GM19452 (cell line): Measurements from ENCODE around the gene SDK1.
"Not testable (repeated sequence)": the region's sequence is repeated elsewhere in the genome, so short reads cannot be mapped to it uniquely, and the experiment has no call there.

Experiments used
- ATAC-seq: cut with Tn5 transposase; IDR thresholded peaks from one replicate; pipeline ENCODE4 v1.9.1; 2021; ENCODE audit not compliant: unreplicated experiment

SDK1 gene

GRCh38 chr7:3942816-3943745, 642.0 kb downstream of the SDK1 start:
- no peak for ATAC-seq

GRCh38 chr7:3943779-3944520, 642.9 kb downstream of the SDK1 start:
- ATAC-seq: no peak

- no peak for ATAC-seq
These were observed 648.2 kb downstream of the SDK1 start for GRCh38 chr7:3949242-3949640.

DNA sequence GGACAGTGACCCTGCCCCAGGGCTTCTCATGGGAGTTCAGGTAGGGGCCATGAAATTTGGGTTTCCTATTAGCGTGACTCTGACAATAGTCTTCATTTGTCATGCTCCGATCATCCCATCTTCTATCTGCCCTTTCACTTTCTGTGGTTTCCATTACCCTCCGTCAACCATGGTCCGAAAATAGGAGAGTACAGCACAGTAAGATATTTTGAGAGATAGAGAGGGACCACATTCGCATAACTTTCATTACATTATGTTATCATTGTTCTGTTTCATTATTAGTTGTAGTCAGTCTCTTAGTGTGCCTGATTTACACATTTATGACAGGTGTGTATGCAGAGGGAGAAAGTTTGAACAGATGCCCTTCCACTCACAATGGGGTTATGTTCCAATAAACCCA, 649.2 kb downstream of the SDK1 start:
- peak; percentile 82 for ATAC-seq

GRCh38 chr7:3951316-3952055, 650.4 kb downstream of the SDK1 start:
- no peak for ATAC-seq

- ATAC-seq: no peak
These were observed 652.1 kb downstream of the SDK1 start for GRCh38 chr7:3953133-3953532.

DNA sequence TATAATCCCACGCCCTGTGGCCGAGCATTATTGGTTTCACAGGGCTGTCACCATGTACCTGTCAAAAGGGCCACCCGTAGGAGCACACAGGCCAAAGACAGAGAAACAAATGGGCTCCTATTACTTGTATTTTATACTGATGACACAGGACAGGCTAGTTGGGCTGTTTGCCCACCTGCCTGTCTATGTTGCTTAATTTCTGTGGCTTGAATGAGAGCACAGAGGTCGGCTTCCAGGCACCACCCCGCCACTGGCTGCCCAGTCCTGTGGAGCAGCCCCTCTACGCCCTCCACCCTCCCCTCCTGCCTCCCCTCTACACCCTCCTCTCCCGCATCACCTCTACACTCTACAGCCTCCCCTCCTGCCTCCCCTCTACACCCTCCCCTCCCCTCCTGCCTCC, 652.9 kb downstream of the SDK1 start:
- no peak for ATAC-seq

- no peak for ATAC-seq
These were observed 654.0 kb downstream of the SDK1 start for GRCh38 chr7:3955026-3955425.

- ATAC-seq: peak; percentile 59
These were observed 655.0 kb downstream of the SDK1 start for GRCh38 chr7:3955751-3956696.

- peak; percentile 73 for ATAC-seq
These were observed 655.9 kb downstream of the SDK1 start for GRCh38 chr7:3956949-3957348.

GRCh38 chr7:3957472-3958108, 656.5 kb downstream of the SDK1 start:
- ATAC-seq: peak; percentile 44

DNA sequence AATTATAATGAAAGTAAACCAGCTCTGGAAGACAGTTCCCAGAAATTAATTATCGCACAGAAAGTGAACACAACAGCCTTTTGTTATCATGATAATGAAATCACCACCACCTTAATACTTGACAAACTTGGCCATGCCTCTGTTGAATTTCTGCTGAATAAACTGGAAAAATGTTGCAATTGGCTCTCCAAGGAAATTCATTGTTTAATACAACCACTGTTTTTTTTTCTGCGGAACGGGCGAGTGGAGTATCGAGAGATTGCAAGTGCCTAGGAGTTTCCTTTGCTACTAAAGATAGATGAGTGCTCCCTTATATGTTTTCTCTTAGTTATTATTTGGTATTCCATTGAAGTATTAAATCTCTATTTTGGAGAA, 657.0 kb downstream of the SDK1 start:
- no peak for ATAC-seq

GRCh38 chr7:3959364-3959763, 658.3 kb downstream of the SDK1 start:
- no peak for ATAC-seq

DNA sequence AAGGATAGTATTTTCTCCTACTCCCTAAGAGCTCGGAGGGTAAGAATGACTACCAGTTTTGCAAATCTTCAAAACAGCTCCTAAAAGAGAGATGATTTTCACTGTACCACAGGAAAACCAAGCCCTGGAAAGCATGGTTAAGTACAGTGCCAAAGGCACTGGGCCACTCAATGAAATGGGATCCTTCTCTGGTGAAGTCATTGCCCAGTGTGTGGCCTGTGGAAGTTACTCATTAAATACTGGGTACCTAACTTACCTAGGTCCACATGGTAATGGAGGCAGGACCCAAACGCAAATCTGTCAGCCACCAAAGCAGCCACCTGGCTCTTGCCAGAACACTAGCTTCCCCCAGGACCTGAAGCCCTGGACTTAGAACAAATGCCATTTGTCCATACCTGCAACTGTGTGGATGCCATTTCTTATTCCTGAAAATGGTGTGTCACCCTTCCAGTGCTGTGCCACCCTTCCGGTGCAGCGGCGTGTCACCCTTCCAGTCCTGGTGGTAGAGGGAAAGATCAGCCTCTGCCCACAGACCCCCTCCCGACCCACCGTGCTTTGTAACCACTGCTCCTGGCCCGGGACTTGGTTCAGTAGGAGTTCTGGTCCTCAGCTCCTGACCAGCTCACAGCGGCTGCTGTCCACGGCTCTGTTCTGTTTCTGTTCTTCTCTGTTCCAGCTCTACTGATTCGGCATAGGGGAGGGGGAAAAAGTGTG, 659.2 kb downstream of the SDK1 start:
- no peak for ATAC-seq

DNA sequence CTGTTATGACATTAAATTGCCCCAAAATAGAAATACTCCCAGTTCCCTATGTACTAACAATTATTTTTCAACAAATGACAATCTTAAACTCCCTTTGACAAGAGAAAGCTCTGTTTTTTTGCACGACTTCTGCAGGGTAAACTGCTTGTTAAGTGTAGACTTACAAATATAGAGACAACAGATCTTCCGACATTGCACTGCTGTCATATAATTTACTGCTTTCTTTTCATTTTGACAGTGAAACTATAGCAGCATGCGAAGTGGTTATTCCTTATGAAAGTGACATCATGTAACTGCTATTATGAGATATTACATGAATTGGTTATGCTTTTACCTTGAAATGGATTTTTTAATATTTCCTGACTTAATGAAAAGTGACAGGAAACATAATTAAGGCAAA, 659.9 kb downstream of the SDK1 start:
- no peak for ATAC-seq

DNA sequence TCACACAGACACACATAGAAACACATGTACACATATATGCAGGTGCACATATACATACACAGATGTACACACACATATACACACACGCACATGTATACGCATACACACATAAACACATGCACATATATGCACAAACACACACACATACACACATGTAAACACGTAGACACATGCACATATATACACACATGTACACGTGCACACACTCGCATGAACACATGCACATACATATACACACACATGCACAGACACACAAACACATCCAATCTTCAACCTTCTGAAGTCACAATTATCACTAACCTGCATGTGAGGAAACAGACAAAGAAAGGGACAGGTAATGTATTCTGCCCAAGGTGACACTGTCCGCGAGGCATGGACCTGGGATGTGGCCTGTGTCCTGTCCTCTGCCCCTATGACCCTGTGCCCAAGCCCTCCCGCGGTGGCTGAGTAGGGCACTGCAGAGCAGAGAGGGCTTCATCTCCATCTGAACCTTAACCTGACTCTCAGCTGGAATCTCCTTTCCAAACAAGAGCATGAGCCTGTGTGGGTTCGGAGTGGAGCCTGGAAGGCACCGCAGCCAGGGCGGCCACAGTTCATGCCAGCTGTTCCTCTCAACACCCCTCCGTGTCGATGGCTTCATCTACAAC, 660.9 kb downstream of the SDK1 start:
- no peak for ATAC-seq

- ATAC-seq: not testable (repeated sequence)
These were observed 662.7 kb downstream of the SDK1 start for GRCh38 chr7:3963768-3964167.

- no peak for ATAC-seq
These were observed 664.0 kb downstream of the SDK1 start for GRCh38 chr7:3964980-3965606.
